MG63 (cell line): ENCODE results near the gene PCIF1. TPM values are rescaled to one million over a fixed set of nuclear protein-coding genes. Genes with fewer than 3 reads are reported as not detected.

Experiments
- DNase-seq: peaks from one replicate; pipeline ENCODE4 v3.0.0-alpha.2; 2020
- H3K27me3 ChIP-seq: fragments of 250-450 bp; sonication (Bioruptor Pico); 2 replicates; pipeline ENCODE4 v1.5.1; 2020; ENCODE audit warnings: mild to moderate bottlenecking, moderate library complexity
- H3K36me3 ChIP-seq: fragments of 250-450 bp; sonication (Bioruptor Pico); 2 replicates; pipeline ENCODE4 v1.5.1; 2020; ENCODE audit warnings: mild to moderate bottlenecking, moderate library complexity
- H3K4me3 ChIP-seq: fragments of 250-450 bp; sonication (Bioruptor Pico); 2 replicates; pipeline ENCODE4 v1.5.1; 2020; ENCODE audit warnings: mild to moderate bottlenecking, moderate library complexity
- H3K9me3 ChIP-seq: fragments of 250-450 bp; sonication (Bioruptor Pico); 2 replicates; pipeline ENCODE4 v1.5.1; 2020; ENCODE audit warnings: mild to moderate bottlenecking, moderate library complexity
- total RNA-seq: library from RNA; depleted of rRNA; stranded (reverse); fragments of >200 nt; shearing (Covaris generic); gene quantifications from 2 replicates; pipeline ENCODE4 v1.2.3, GENCODE V29; 2014; ENCODE audit warnings: low replicate concordance; rRNA removed

Gene PCIF1
- total RNA-seq: 10.5 and 12.1 TPM in 2 replicates

- peaks cover 36% of the 10 kb centered on the region for H3K36me3 ChIP-seq
- H3K9me3 ChIP-seq: no peaks in the 10 kb centered on the region
- DNase-seq: peak; percentile 96
- no peaks in the 10 kb centered on the region for H3K27me3 ChIP-seq
- H3K4me3 ChIP-seq: peak within 1 kb of the TSS; percentile 98
Observed at GRCh38 chr20:45934586-45935415, at the start of gene PCIF1. TSS of gene PCIF1 (plus strand) at chr20:45934683. CDS start at chr20:45939000, 4,317 bp downstream.

- DNase-seq: no peak
- H3K4me3 ChIP-seq: no peak overlapping the region
- no peaks in the 10 kb centered on the region for H3K27me3 ChIP-seq
- H3K36me3 ChIP-seq: peaks cover 30% of the 10 kb centered on the region
- no peaks in the 10 kb centered on the region for H3K9me3 ChIP-seq
Observed at GRCh38 chr20:45886590-45887345, 47.7 kb upstream of the PCIF1 start.

- DNase-seq: no peak
- no peak within 1 kb of the TSS for H3K4me3 ChIP-seq
Observed at GRCh38 chr20:45887346-45887715, 47.2 kb upstream of the PCIF1 start, which contains the start of gene SPATA25. TSS of gene SPATA25 (minus strand) at chr20:45887622. CDS start at chr20:45887590, 32 bp downstream.

GRCh38 chr20:45888681-45889080 is 45.8 kb upstream of the PCIF1 start:
- Histone ChIP-seq H3K27me3 (no peaks in the 10 kb centered on the region), H3K4me3 (no peak overlapping the region), H3K36me3 (peaks cover 25% of the 10 kb centered on the region), H3K9me3 (no peaks in the 10 kb centered on the region)
- no peak for DNase-seq

More at GRCh38 chr20:45887346-45887715, 47.2 kb upstream of the PCIF1 start, which contains the start of gene SPATA25:
- Histone ChIP-seq H3K27me3 (no peaks in the 10 kb centered on the region), H3K9me3 (no peaks in the 10 kb centered on the region), H3K36me3 (peaks cover 30% of the 10 kb centered on the region)

GRCh38 chr20:45890077-45890984 is 44.2 kb upstream of the PCIF1 start:
- peak overlapping the region; percentile 92 for H3K4me3 ChIP-seq

GRCh38 chr20:45890985-45891983 is 43.2 kb upstream of the PCIF1 start, which contains the start of the genes CTSA and NEURL2:
TSS of gene CTSA (plus strand) at chr20:45891335. CDS start at chr20:45891569, 234 bp downstream.
TSS of gene NEURL2 (minus strand) at chr20:45891208. CDS start at chr20:45890991, 217 bp downstream.
- DNase-seq: peak; percentile 92
- Histone ChIP-seq H3K9me3 (no peaks in the 10 kb centered on the region), H3K27me3 (no peaks in the 10 kb centered on the region), H3K4me3 (peak within 1 kb of the TSS; percentile 92), H3K36me3 (peaks cover 17% of the 10 kb centered on the region)

More at GRCh38 chr20:45890077-45890984, 44.2 kb upstream of the PCIF1 start:
- Histone ChIP-seq H3K9me3 (no peaks in the 10 kb centered on the region), H3K36me3 (peaks cover 19% of the 10 kb centered on the region), H3K27me3 (no peaks in the 10 kb centered on the region)
- peak; percentile 50 for DNase-seq

- peak; percentile 23 for DNase-seq
- Histone ChIP-seq H3K9me3 (no peaks in the 10 kb centered on the region), H3K4me3 (peak overlapping the region; percentile 92), H3K27me3 (no peaks in the 10 kb centered on the region), H3K36me3 (peaks cover 21% of the 10 kb centered on the region)
Observed at GRCh38 chr20:45892049-45892825, 42.2 kb upstream of the PCIF1 start.

GRCh38 chr20:45892828-45893500 is 41.5 kb upstream of the PCIF1 start:
- Histone ChIP-seq H3K27me3 (no peaks in the 10 kb centered on the region), H3K36me3 (peaks cover 25% of the 10 kb centered on the region), H3K4me3 (peak overlapping the region; percentile 92; the same call in 1 of the 2 replicates), H3K9me3 (no peaks in the 10 kb centered on the region)
- no peak for DNase-seq

GRCh38 chr20:45893831-45894230 is 40.7 kb upstream of the PCIF1 start:
- Histone ChIP-seq H3K36me3 (peaks cover 27% of the 10 kb centered on the region), H3K9me3 (no peaks in the 10 kb centered on the region), H3K27me3 (no peaks in the 10 kb centered on the region), H3K4me3 (no peak overlapping the region)
- DNase-seq: no peak

GRCh38 chr20:45894797-45895196 is 39.7 kb upstream of the PCIF1 start:
- H3K36me3 ChIP-seq: peaks cover 27% of the 10 kb centered on the region
- DNase-seq: no peak
- H3K9me3 ChIP-seq: no peaks in the 10 kb centered on the region
- H3K27me3 ChIP-seq: no peaks in the 10 kb centered on the region
- H3K4me3 ChIP-seq: no peak overlapping the region

GRCh38 chr20:45896641-45897161 is 37.8 kb upstream of the PCIF1 start:
- no peak for DNase-seq
- Histone ChIP-seq H3K9me3 (no peaks in the 10 kb centered on the region), H3K27me3 (no peaks in the 10 kb centered on the region), H3K4me3 (no peak overlapping the region), H3K36me3 (peaks cover 43% of the 10 kb centered on the region)

GRCh38 chr20:45897289-45897688 is 37.2 kb upstream of the PCIF1 start:
- no peak overlapping the region for H3K4me3 ChIP-seq
- peaks cover 49% of the 10 kb centered on the region for H3K36me3 ChIP-seq
- no peaks in the 10 kb centered on the region for H3K9me3 ChIP-seq
- no peak for DNase-seq
- no peaks in the 10 kb centered on the region for H3K27me3 ChIP-seq

GRCh38 chr20:45897692-45898091 is 36.8 kb upstream of the PCIF1 start:
- Histone ChIP-seq H3K9me3 (no peaks in the 10 kb centered on the region), H3K4me3 (no peak overlapping the region), H3K36me3 (peaks cover 49% of the 10 kb centered on the region), H3K27me3 (no peaks in the 10 kb centered on the region)
- DNase-seq: no peak

GRCh38 chr20:45898285-45898684 is 36.2 kb upstream of the PCIF1 start:
- no peaks in the 10 kb centered on the region for H3K27me3 ChIP-seq
- no peak overlapping the region for H3K4me3 ChIP-seq
- no peak for DNase-seq
- H3K9me3 ChIP-seq: no peaks in the 10 kb centered on the region
- peaks cover 51% of the 10 kb centered on the region for H3K36me3 ChIP-seq
